Osteocyte (in vitro differentiated cells): ENCODE measurements around the gene FAM156A. TPM values are rescaled to one million over a fixed set of nuclear protein-coding genes. Genes with fewer than 3 reads are reported as not detected.
A peak's percentile ranks its signal among the peaks of the same experiment; 100 is the strongest.
"Not testable (repeated sequence)": the region's sequence is repeated elsewhere in the genome, so short reads cannot be mapped to it uniquely, and the experiment has no call there.

ENCODE experiments used
- DNase-seq: peaks from one replicate; pipeline ENCODE4 v3.0.0; 2021; ENCODE audit warnings: mixed read lengths; ENCODE audit not compliant: unreplicated experiment; ENCODE audit errors: extremely low spot score
- H3K27ac Mint-ChIP-seq: one replicate; pipeline ENCODE4 v1.8.0; 2021; ENCODE audit warnings: mild to moderate bottlenecking, mixed read lengths; ENCODE audit not compliant: unreplicated experiment
- H3K27me3 Mint-ChIP-seq: one replicate; pipeline ENCODE4 v1.8.0; 2021; ENCODE audit warnings: mixed read lengths; ENCODE audit not compliant: unreplicated experiment
- H3K36me3 Mint-ChIP-seq: one replicate; pipeline ENCODE4 v1.8.0; 2021; ENCODE audit warnings: mixed read lengths; ENCODE audit not compliant: unreplicated experiment
- H3K4me1 Mint-ChIP-seq: one replicate; pipeline ENCODE4 v1.8.0; 2021; ENCODE audit warnings: mixed read lengths; ENCODE audit not compliant: unreplicated experiment
- H3K4me3 Mint-ChIP-seq: one replicate; pipeline ENCODE4 v1.8.0; 2021; ENCODE audit warnings: mild to moderate bottlenecking, moderate library complexity, mixed read lengths; ENCODE audit not compliant: unreplicated experiment
- H3K9me3 Mint-ChIP-seq: one replicate; pipeline ENCODE4 v1.8.0; 2021; ENCODE audit warnings: mixed read lengths; ENCODE audit not compliant: unreplicated experiment
- CTCF ChIP-seq: fragments of 200-600 bp; sonication (generic); IDR thresholded peaks from 2 replicates; pipeline ENCODE4 v1.5.0; 2021; ENCODE audit warnings: antibody characterized with exemption, mild to moderate bottlenecking, moderate library complexity
- total RNA-seq: library from RNA; stranded (reverse); gene quantifications from 2 replicates; pipeline ENCODE4 v1.2.1, GENCODE V29; 2021

Gene FAM156A
- total RNA-seq, 1 donor from 2014 or later, result 27.4 TPM

- no peak for TF ChIP-seq CTCF
- no peak overlapping the region for H3K4me3 Mint-ChIP-seq
- DNase-seq, result no peak
- H3K27me3 Mint-ChIP-seq, result no peaks in the 10 kb centered on the region
- no peaks in the 10 kb centered on the region for H3K36me3 Mint-ChIP-seq
- no peaks in the 10 kb centered on the region for H3K9me3 Mint-ChIP-seq
- peak overlapping the region; percentile 99 for H3K27ac Mint-ChIP-seq
- peaks cover 12% of the 10 kb centered on the region for H3K4me1 Mint-ChIP-seq
Measured at GRCh38 chrX:52933213-52933612, 25.1 kb downstream of the FAM156A start.

GRCh38 chrX:52930214-52930613, 28.1 kb downstream of the FAM156A start:
- H3K4me3 Mint-ChIP-seq, H3K9me3 Mint-ChIP-seq, H3K4me1 Mint-ChIP-seq, H3K27ac Mint-ChIP-seq, DNase-seq, H3K36me3 Mint-ChIP-seq, H3K27me3 Mint-ChIP-seq: not testable (repeated sequence)

GRCh38 chrX:52923781-52924241, 34.5 kb downstream of the FAM156A start:
- Mint-ChIP-seq H3K36me3 (no peaks in the 10 kb centered on the region), H3K9me3 (peaks cover 7% of the 10 kb centered on the region), H3K27me3 (no peaks in the 10 kb centered on the region), H3K4me1 (peaks cover 12% of the 10 kb centered on the region), H3K4me3 (no peak overlapping the region), H3K27ac (peak overlapping the region; percentile 64)
- no peak for TF ChIP-seq CTCF
- no peak for DNase-seq

- not testable (repeated sequence) for H3K27ac Mint-ChIP-seq, H3K27me3 Mint-ChIP-seq, DNase-seq, H3K4me1 Mint-ChIP-seq, H3K36me3 Mint-ChIP-seq, H3K4me3 Mint-ChIP-seq, H3K9me3 Mint-ChIP-seq
Measured at GRCh38 chrX:52914704-52915103, 43.6 kb downstream of the FAM156A start.

GRCh38 chrX:52913681-52914080, 44.6 kb downstream of the FAM156A start:
- H3K36me3 Mint-ChIP-seq, H3K27ac Mint-ChIP-seq, H3K4me3 Mint-ChIP-seq, H3K27me3 Mint-ChIP-seq, H3K9me3 Mint-ChIP-seq, H3K4me1 Mint-ChIP-seq, DNase-seq: not testable (repeated sequence)

- not testable (repeated sequence) for H3K27ac Mint-ChIP-seq, H3K9me3 Mint-ChIP-seq, H3K27me3 Mint-ChIP-seq, H3K4me1 Mint-ChIP-seq, DNase-seq, H3K36me3 Mint-ChIP-seq, H3K4me3 Mint-ChIP-seq
Measured at GRCh38 chrX:52909313-52909969, 48.9 kb downstream of the FAM156A start.

GRCh38 chrX:52907900-52908299, 50.4 kb downstream of the FAM156A start:
- H3K9me3 Mint-ChIP-seq, result not testable (repeated sequence)

GRCh38 chrX:52907137-52907536, 51.2 kb downstream of the FAM156A start:
- H3K4me1 Mint-ChIP-seq, H3K36me3 Mint-ChIP-seq, DNase-seq, H3K4me3 Mint-ChIP-seq, H3K27me3 Mint-ChIP-seq, H3K27ac Mint-ChIP-seq, H3K9me3 Mint-ChIP-seq: not testable (repeated sequence)

More at GRCh38 chrX:52907900-52908299, 50.4 kb downstream of the FAM156A start:
- H3K36me3 Mint-ChIP-seq, H3K4me1 Mint-ChIP-seq, H3K27ac Mint-ChIP-seq, H3K27me3 Mint-ChIP-seq, H3K4me3 Mint-ChIP-seq, DNase-seq: not testable (repeated sequence)

- not testable (repeated sequence) for DNase-seq, H3K27ac Mint-ChIP-seq, H3K9me3 Mint-ChIP-seq, H3K4me3 Mint-ChIP-seq, H3K36me3 Mint-ChIP-seq, H3K4me1 Mint-ChIP-seq, H3K27me3 Mint-ChIP-seq
Measured at GRCh38 chrX:52906072-52906471, 52.2 kb downstream of the FAM156A start.

GRCh38 chrX:52905531-52905930, 52.8 kb downstream of the FAM156A start:
- H3K27me3 Mint-ChIP-seq, H3K4me1 Mint-ChIP-seq, H3K27ac Mint-ChIP-seq, H3K36me3 Mint-ChIP-seq, H3K9me3 Mint-ChIP-seq, H3K4me3 Mint-ChIP-seq, DNase-seq: not testable (repeated sequence)
